Karpas-422 (cell line): ENCODE data around the gene ADARB1. TPM values are rescaled to one million over a fixed set of nuclear protein-coding genes. Genes with fewer than 3 reads are reported as not detected.

Experiments
- DNase-seq: peaks from one replicate; pipeline ENCODE4 v3.0.0-alpha.2; 2015
- H2AFZ ChIP-seq: fragments of 200-600 bp; sonication (generic); 2 replicates; pipeline ENCODE4 v1.6.1; 2014; ENCODE audit warnings: antibody characterized with exemption, low read length, mixed read lengths
- H3K27ac ChIP-seq: fragments of 200-600 bp; sonication (generic); 2 replicates; pipeline ENCODE4 v1.5.1; 2014; ENCODE audit warnings: mild to moderate bottlenecking, low read length, moderate library complexity
- H3K27me3 ChIP-seq: fragments of 200-600 bp; sonication (generic); 2 replicates; pipeline ENCODE4 v1.6.1; 2014; ENCODE audit warnings: low read length, mixed read lengths
- H3K36me3 ChIP-seq: fragments of 200-600 bp; sonication (generic); 2 replicates; pipeline ENCODE4 v1.6.1; 2014; ENCODE audit warnings: low read length, mixed read lengths; ENCODE audit not compliant: insufficient read depth
- H3K4me1 ChIP-seq: fragments of 200-600 bp; sonication (generic); 2 replicates; pipeline ENCODE4 v1.6.1; 2014; ENCODE audit warnings: mild to moderate bottlenecking, low read length, mixed read lengths
- H3K4me2 ChIP-seq: fragments of 200-600 bp; sonication (generic); 2 replicates; pipeline ENCODE4 v1.6.1; 2014; ENCODE audit warnings: low read length, low read depth, mild to moderate bottlenecking; ENCODE audit not compliant: poor library complexity, severe bottlenecking
- H3K4me3 ChIP-seq: fragments of 200-600 bp; sonication (generic); 2 replicates; pipeline ENCODE4 v1.5.1; 2014; ENCODE audit warnings: mild to moderate bottlenecking, antibody characterized with exemption, low read length, mixed read lengths
- H3K79me2 ChIP-seq: fragments of 200-600 bp; sonication (generic); 2 replicates; pipeline ENCODE4 v1.6.1; 2014; ENCODE audit warnings: mild to moderate bottlenecking, low read length, mixed read lengths
- H3K9ac ChIP-seq: fragments of 200-600 bp; sonication (generic); 2 replicates; pipeline ENCODE4 v1.6.0; 2014; ENCODE audit warnings: low read length
- H3K9me2 ChIP-seq: fragments of 200-600 bp; sonication (generic), shearing (Covaris generic); replicated peaks from 2 replicates; pipeline ENCODE4 v1.6.0; 2014; ENCODE audit warnings: mild to moderate bottlenecking, low read length, moderate library complexity; ENCODE audit not compliant: insufficient read depth
- H3K9me3 ChIP-seq: fragments of 300-700, 200-600 bp; sonication (generic); 2 replicates; pipeline ENCODE4 v1.6.1; 2014; ENCODE audit warnings: low read length, mixed read lengths
- H4K20me1 ChIP-seq: fragments of 200-600 bp; sonication (generic); 2 replicates; pipeline ENCODE4 v1.6.1; 2014; ENCODE audit warnings: mild to moderate bottlenecking, antibody characterized with exemption, low read length, low read depth; ENCODE audit not compliant: insufficient read depth
- total RNA-seq: library from RNA; depleted of rRNA; stranded (reverse); fragments of >200 nt; shearing (Covaris generic); gene quantifications from 2 replicates; pipeline ENCODE4 v1.2.3, GENCODE V29; 2014; ENCODE audit warnings: low replicate concordance

Gene ADARB1
- total RNA-seq, 1 experiment from 2014 or later, result 2.0 TPM

DNA sequence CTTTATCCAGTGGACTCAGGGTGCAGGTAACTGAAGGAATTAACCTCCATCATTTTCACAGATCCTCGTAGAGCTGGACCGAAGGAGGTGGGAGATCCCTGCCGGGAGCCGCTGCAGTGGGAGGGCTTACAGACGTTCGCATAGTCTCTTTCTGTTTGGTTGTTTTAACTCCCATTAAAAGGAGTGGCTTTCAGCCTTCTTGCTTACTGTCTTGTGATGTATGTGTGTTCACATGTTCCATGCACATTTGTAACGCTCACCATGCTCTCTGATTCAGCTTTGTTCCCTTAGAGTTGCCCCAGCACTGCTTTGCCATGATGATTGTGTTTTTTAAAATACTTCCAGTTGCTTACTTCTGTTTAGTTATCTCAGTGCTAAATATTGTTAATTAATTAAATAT lies 85.8 kb downstream of the ADARB1 start:
- Histone ChIP-seq H3K9me3 (peaks cover 11% of the 10 kb centered on the region; the same call in 1 of the 2 replicates), H3K4me3 (no peak overlapping the region), H3K9ac (no peak overlapping the region), H3K79me2 (no peaks in the 10 kb centered on the region), H4K20me1 (no peaks in the 10 kb centered on the region), H2AFZ (no peak overlapping the region), H3K4me1 (peaks cover 9% of the 10 kb centered on the region), H3K27me3 (peaks cover 3% of the 10 kb centered on the region; the same call in 1 of the 2 replicates), H3K36me3 (no peaks in the 10 kb centered on the region), H3K9me2 (no peaks in the 10 kb centered on the region), H3K27ac (no peak overlapping the region), H3K4me2 (no peak overlapping the region)
- no peak for DNase-seq

GRCh38 chr21:45161038-45161945 lies 86.9 kb downstream of the ADARB1 start:
- no peaks in the 10 kb centered on the region for H3K9me2 ChIP-seq
- no peak for DNase-seq
- H2AFZ ChIP-seq, result no peak overlapping the region
- H3K36me3 ChIP-seq, result no peaks in the 10 kb centered on the region
- H3K9me3 ChIP-seq, result peaks cover 11% of the 10 kb centered on the region; the same call in 1 of the 2 replicates
- no peak overlapping the region for H3K4me3 ChIP-seq
- H3K4me1 ChIP-seq, result peaks cover 9% of the 10 kb centered on the region
- H3K4me2 ChIP-seq, result no peak overlapping the region
- peaks cover 3% of the 10 kb centered on the region; the same call in 1 of the 2 replicates for H3K27me3 ChIP-seq
- H3K27ac ChIP-seq, result no peak overlapping the region
- H3K9ac ChIP-seq, result no peak overlapping the region
- no peaks in the 10 kb centered on the region for H3K79me2 ChIP-seq
- H4K20me1 ChIP-seq, result no peaks in the 10 kb centered on the region

- Histone ChIP-seq H3K4me2 (no peak overlapping the region), H2AFZ (no peak overlapping the region), H4K20me1 (no peaks in the 10 kb centered on the region), H3K27ac (no peak overlapping the region), H3K79me2 (no peaks in the 10 kb centered on the region), H3K4me3 (no peak overlapping the region), H3K36me3 (no peaks in the 10 kb centered on the region), H3K9me3 (peaks cover 11% of the 10 kb centered on the region; the same call in 1 of the 2 replicates), H3K4me1 (peaks cover 9% of the 10 kb centered on the region), H3K9me2 (no peaks in the 10 kb centered on the region), H3K27me3 (peaks cover 3% of the 10 kb centered on the region; the same call in 1 of the 2 replicates), H3K9ac (no peak overlapping the region)
- DNase-seq, result no peak
Observed at GRCh38 chr21:45162115-45162514, 87.7 kb downstream of the ADARB1 start.

DNA sequence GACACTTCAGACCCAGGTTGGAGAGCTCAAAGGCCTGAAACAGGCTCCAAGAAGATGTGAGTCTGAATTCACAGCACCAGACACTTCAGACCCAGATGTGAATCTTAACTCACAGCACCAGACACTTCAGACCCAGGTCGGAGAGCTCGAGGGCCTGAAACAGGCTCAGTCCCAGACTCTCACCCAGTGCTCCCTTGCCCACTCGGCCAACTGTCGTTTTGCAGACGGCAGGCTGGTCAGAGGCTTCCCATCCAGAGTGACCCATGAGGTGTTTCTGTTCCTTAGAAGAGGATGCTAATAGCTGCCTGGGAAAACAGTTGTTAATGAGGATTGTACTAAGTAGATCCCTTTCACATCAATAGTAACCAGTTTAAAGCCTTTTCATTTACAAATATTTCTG lies 88.4 kb downstream of the ADARB1 start:
- Histone ChIP-seq H3K4me1 (peaks cover 9% of the 10 kb centered on the region), H3K79me2 (no peaks in the 10 kb centered on the region), H3K27ac (no peak overlapping the region), H3K9me2 (no peaks in the 10 kb centered on the region), H2AFZ (no peak overlapping the region), H3K36me3 (no peaks in the 10 kb centered on the region), H3K9me3 (peaks cover 11% of the 10 kb centered on the region; the same call in 1 of the 2 replicates), H3K4me3 (no peak overlapping the region), H3K27me3 (peaks cover 3% of the 10 kb centered on the region; the same call in 1 of the 2 replicates), H3K4me2 (no peak overlapping the region), H3K9ac (no peak overlapping the region), H4K20me1 (no peaks in the 10 kb centered on the region)
- DNase-seq, result no peak

DNA sequence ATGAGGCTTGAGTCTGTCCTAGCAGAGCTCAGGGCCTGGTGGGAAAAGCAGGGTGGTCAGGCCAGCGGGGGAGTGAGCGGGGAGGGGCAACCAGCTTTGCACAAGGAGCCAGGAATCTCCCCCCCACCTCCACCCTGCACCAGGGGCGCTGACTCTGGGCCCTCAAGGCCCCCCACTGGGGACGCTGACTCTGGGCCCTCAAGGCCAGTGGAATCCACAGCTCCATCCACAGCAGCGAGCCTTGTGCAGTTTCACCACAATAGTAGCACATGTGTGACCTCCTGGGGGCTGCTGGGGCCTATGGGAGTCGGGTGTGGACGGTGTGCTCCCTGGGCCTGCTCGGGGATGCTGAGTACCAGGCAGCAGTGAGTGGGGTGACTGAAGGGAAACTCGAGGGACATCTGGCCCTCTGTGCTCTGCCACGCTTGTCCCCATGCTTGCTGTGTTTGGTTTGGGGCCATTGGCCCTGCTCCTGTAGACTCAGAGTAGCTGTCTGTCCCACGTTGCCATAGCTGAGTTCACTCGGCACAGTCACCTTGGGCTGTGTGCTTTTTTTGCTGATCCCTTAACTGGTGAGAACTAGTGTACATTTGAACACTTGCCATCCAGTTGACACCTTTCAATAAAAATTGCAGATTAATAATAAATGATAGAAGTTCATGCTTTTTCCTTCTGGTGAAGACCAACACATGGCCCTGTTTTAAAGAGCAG lies 89.2 kb downstream of the ADARB1 start:
- no peak for DNase-seq
- H3K4me1 ChIP-seq, result peaks cover 10% of the 10 kb centered on the region
- H3K9me3 ChIP-seq, result peaks cover 9% of the 10 kb centered on the region; the same call in 1 of the 2 replicates
- no peak overlapping the region for H2AFZ ChIP-seq
- H3K79me2 ChIP-seq, result no peaks in the 10 kb centered on the region
- no peaks in the 10 kb centered on the region for H3K36me3 ChIP-seq
- peaks cover 3% of the 10 kb centered on the region; the same call in 1 of the 2 replicates for H3K27me3 ChIP-seq
- H3K9me2 ChIP-seq, result no peaks in the 10 kb centered on the region
- no peak overlapping the region for H3K27ac ChIP-seq
- no peak overlapping the region for H3K4me2 ChIP-seq
- no peak overlapping the region for H3K4me3 ChIP-seq
- H3K9ac ChIP-seq, result no peak overlapping the region
- no peaks in the 10 kb centered on the region for H4K20me1 ChIP-seq

- H3K27me3 ChIP-seq, result peaks cover 3% of the 10 kb centered on the region; the same call in 1 of the 2 replicates
- H2AFZ ChIP-seq, result no peak overlapping the region
- no peaks in the 10 kb centered on the region for H3K36me3 ChIP-seq
- no peak for DNase-seq
- no peak overlapping the region for H3K9ac ChIP-seq
- H4K20me1 ChIP-seq, result no peaks in the 10 kb centered on the region
- peaks cover 5% of the 10 kb centered on the region for H3K4me1 ChIP-seq
- no peaks in the 10 kb centered on the region for H3K9me2 ChIP-seq
- H3K79me2 ChIP-seq, result no peaks in the 10 kb centered on the region
- no peak overlapping the region for H3K4me3 ChIP-seq
- H3K27ac ChIP-seq, result no peak overlapping the region
- H3K4me2 ChIP-seq, result no peak overlapping the region
- peaks cover 7% of the 10 kb centered on the region; the same call in 1 of the 2 replicates for H3K9me3 ChIP-seq
Observed at GRCh38 chr21:45164124-45164511, 89.7 kb downstream of the ADARB1 start.

- H3K4me1 ChIP-seq, result peaks cover 3% of the 10 kb centered on the region
- no peaks in the 10 kb centered on the region for H3K79me2 ChIP-seq
- no peak overlapping the region for H3K4me2 ChIP-seq
- peaks cover 3% of the 10 kb centered on the region; the same call in 1 of the 2 replicates for H3K27me3 ChIP-seq
- peaks cover 5% of the 10 kb centered on the region; the same call in 1 of the 2 replicates for H3K9me3 ChIP-seq
- no peak overlapping the region for H3K9ac ChIP-seq
- no peak overlapping the region for H3K4me3 ChIP-seq
- H4K20me1 ChIP-seq, result no peaks in the 10 kb centered on the region
- no peak overlapping the region for H3K27ac ChIP-seq
- no peak for DNase-seq
- H2AFZ ChIP-seq, result no peak overlapping the region
- H3K9me2 ChIP-seq, result no peaks in the 10 kb centered on the region
- no peaks in the 10 kb centered on the region for H3K36me3 ChIP-seq
Observed at GRCh38 chr21:45164838-45165237, 90.5 kb downstream of the ADARB1 start.

- H3K4me1 ChIP-seq, result peaks cover 3% of the 10 kb centered on the region
- H3K4me2 ChIP-seq, result no peak overlapping the region
- no peak overlapping the region for H3K9ac ChIP-seq
- no peak overlapping the region for H3K4me3 ChIP-seq
- no peaks in the 10 kb centered on the region for H3K79me2 ChIP-seq
- H4K20me1 ChIP-seq, result no peaks in the 10 kb centered on the region
- H3K27ac ChIP-seq, result no peak overlapping the region
- H2AFZ ChIP-seq, result no peak overlapping the region
- H3K9me3 ChIP-seq, result no peaks in the 10 kb centered on the region
- H3K9me2 ChIP-seq, result no peaks in the 10 kb centered on the region
- no peaks in the 10 kb centered on the region for H3K36me3 ChIP-seq
- H3K27me3 ChIP-seq, result no peaks in the 10 kb centered on the region
- no peak for DNase-seq
Observed at GRCh38 chr21:45166931-45167330, 92.6 kb downstream of the ADARB1 start.
